HEK293 (cell line): Measurements from ENCODE around the gene RPL27.

Experiments
- CTCF ChIA-PET: fragments of 350-600 bp; formaldehyde crosslinking; extraction: SDS; loops from one replicate; lab custom pipeline; 2021; ENCODE audit warnings: antibody characterized with exemption; lab: Yijun Ruan, JAX
- POLR2A ChIA-PET: fragments of 300-600 bp; formaldehyde crosslinking; extraction: SDS; loops from one replicate; lab custom pipeline; 2020; ENCODE audit warnings: antibody characterized with exemption, inconsistent platforms; lab: Yijun Ruan, JAX
- H3K27ac ChIP-seq: fragments of 200-500 bp; sonication (Bioruptor generic); 2 replicates; pipeline ENCODE4 v1.5.1; 2014; ENCODE audit warnings: low read depth, low read length, control low read depth, inconsistent platforms; ENCODE audit errors: extremely low read depth
- H3K36me3 ChIP-seq, 2 experiments: fragments of 200-500 bp in 1 of 2; sonication (Bioruptor generic) in 1 of 2; 1 replicate in 1 of 2; 2 replicates in 1 of 2; pipeline ENCODE4 v1.5.1; 2014 to 2017; ENCODE audit warnings: inconsistent platforms in 2 of 2, low read length in 2 of 2; ENCODE audit not compliant: control insufficient read depth in 2 of 2, insufficient read depth in 1 of 2
- H3K4me1 ChIP-seq: fragments of 200-500 bp; sonication (Bioruptor generic); 2 replicates; pipeline ENCODE4 v1.5.1; 2014; ENCODE audit warnings: mild to moderate bottlenecking, low read length, inconsistent platforms; ENCODE audit not compliant: control insufficient read depth, insufficient read depth
- H3K4me3 ChIP-seq: 2 replicates; pipeline ENCODE4 v1.5.1; 2011; ENCODE audit warnings: low read depth, mild to moderate bottlenecking, control low read depth, low read length, moderate library complexity
- H3K9me3 ChIP-seq: fragments of 200-500 bp; sonication (Bioruptor generic); 2 replicates; pipeline ENCODE4 v1.5.1; 2014; ENCODE audit warnings: low read depth, low read length, inconsistent platforms; ENCODE audit not compliant: control insufficient read depth, insufficient read depth
- EGR2 ChIP-seq: fragments of 450-650 bp; formaldehyde crosslinking; IDR thresholded peaks from 2 replicates; pipeline ENCODE4 v1.5.1; 2016; ENCODE audit warnings: low read depth, missing biosample characterization, missing genetic modification characterization
- GLI4 ChIP-seq: fragments of 450-650 bp; formaldehyde crosslinking; IDR thresholded peaks from 2 replicates; pipeline ENCODE4 v1.5.1; 2016; ENCODE audit warnings: missing biosample characterization, missing genetic modification characterization
- GLIS1 ChIP-seq: fragments of 450-650 bp; formaldehyde crosslinking; IDR thresholded peaks from 2 replicates; pipeline ENCODE4 v1.5.1; 2016; ENCODE audit warnings: missing biosample characterization, missing genetic modification characterization
- KLF7 ChIP-seq: fragments of 450-650 bp; formaldehyde crosslinking; IDR thresholded peaks from 2 replicates; pipeline ENCODE4 v1.5.1; 2016; ENCODE audit warnings: missing biosample characterization, missing genetic modification characterization, borderline replicate concordance
- PBX3 ChIP-seq: sonication (generic); formaldehyde crosslinking; IDR thresholded peaks from 2 replicates; pipeline ENCODE4 v1.8.1; 2022; ENCODE audit warnings: mild to moderate bottlenecking, moderate library complexity, missing genetic modification reagents
- SCRT2 ChIP-seq: fragments of 450-650 bp; formaldehyde crosslinking; IDR thresholded peaks from 2 replicates; pipeline ENCODE4 v1.5.1; 2016; ENCODE audit warnings: missing biosample characterization, missing genetic modification characterization
- SETDB1 ChIP-seq: IDR thresholded peaks from one replicate; pipeline ENCODE4 v1.6.1; 2017; ENCODE audit warnings: mild to moderate bottlenecking, low read length, moderate library complexity, mixed read lengths; ENCODE audit not compliant: insufficient read length
- TSHZ1 ChIP-seq: fragments of 450-650 bp; formaldehyde crosslinking; IDR thresholded peaks from 2 replicates; pipeline ENCODE4 v1.5.1; 2016; ENCODE audit warnings: missing biosample characterization, missing genetic modification characterization, borderline replicate concordance
- YY1 ChIP-seq: fragments of 450-650 bp; formaldehyde crosslinking; IDR thresholded peaks from 2 replicates; pipeline ENCODE4 v1.5.1; 2018; ENCODE audit warnings: missing biosample characterization, missing genetic modification characterization
- ZNF121 ChIP-seq: fragments of 450-650 bp; formaldehyde crosslinking; IDR thresholded peaks from 2 replicates; pipeline ENCODE4 v1.5.1; 2016; ENCODE audit warnings: missing biosample characterization, missing genetic modification characterization
- ZNF19 ChIP-seq: fragments of 450-650 bp; formaldehyde crosslinking; IDR thresholded peaks from 2 replicates; pipeline ENCODE4; 2016; ENCODE audit warnings: missing biosample characterization, missing genetic modification characterization, low read depth
- ZNF239 ChIP-seq: fragments of 450-650 bp; formaldehyde crosslinking; IDR thresholded peaks from 2 replicates; pipeline ENCODE4 v1.5.1; 2016; ENCODE audit warnings: missing biosample characterization, missing genetic modification characterization
- ZNF280D ChIP-seq: fragments of 450-650 bp; formaldehyde crosslinking; IDR thresholded peaks from 2 replicates; pipeline ENCODE4 v1.5.1; 2016; ENCODE audit warnings: missing biosample characterization, missing genetic modification characterization
- ZNF391 ChIP-seq: fragments of 450-650 bp; formaldehyde crosslinking; IDR thresholded peaks from 2 replicates; pipeline ENCODE4 v1.5.1; 2016; ENCODE audit warnings: low read depth, missing biosample characterization, missing genetic modification characterization, borderline replicate concordance
- ZNF449 ChIP-seq: fragments of 450-650 bp; formaldehyde crosslinking; IDR thresholded peaks from 2 replicates; pipeline ENCODE4 v1.5.1; 2017; ENCODE audit warnings: missing biosample characterization, mild to moderate bottlenecking, missing genetic modification characterization, moderate library complexity
- ZNF513 ChIP-seq: fragments of 450-650 bp; IDR thresholded peaks from 2 replicates; pipeline ENCODE4 v1.5.1; 2018; ENCODE audit warnings: missing biosample characterization, missing genetic modification characterization
- ZNF521 ChIP-seq: fragments of 450-650 bp; formaldehyde crosslinking; IDR thresholded peaks from 2 replicates; pipeline ENCODE4 v1.5.1; 2017; ENCODE audit warnings: missing biosample characterization, mild to moderate bottlenecking, missing genetic modification characterization
- ZNF561 ChIP-seq: fragments of 450-650 bp; IDR thresholded peaks from 2 replicates; pipeline ENCODE4 v1.5.1; 2018; ENCODE audit warnings: missing biosample characterization, missing genetic modification characterization, borderline replicate concordance
- ZNF639 ChIP-seq: fragments of 450-650 bp; formaldehyde crosslinking; IDR thresholded peaks from 2 replicates; pipeline ENCODE4 v1.5.1; 2016; ENCODE audit warnings: missing biosample characterization, missing genetic modification characterization
- ZNF660 ChIP-seq: fragments of 450-650 bp; IDR thresholded peaks from 2 replicates; pipeline ENCODE4 v1.5.1; 2018; ENCODE audit warnings: missing biosample characterization, mild to moderate bottlenecking, missing genetic modification characterization
- ZNF664 ChIP-seq: fragments of 450-650 bp; formaldehyde crosslinking; IDR thresholded peaks from 2 replicates; pipeline ENCODE4 v1.5.1; 2016; ENCODE audit warnings: missing biosample characterization, missing genetic modification characterization
- ZNF785 ChIP-seq: fragments of 450-650 bp; formaldehyde crosslinking; IDR thresholded peaks from 2 replicates; pipeline ENCODE4 v1.5.1; 2016; ENCODE audit warnings: missing biosample characterization, missing genetic modification characterization
- ZSCAN23 ChIP-seq: fragments of 450-650 bp; formaldehyde crosslinking; IDR thresholded peaks from 2 replicates; pipeline ENCODE4 v1.5.1; 2016; ENCODE audit warnings: missing biosample characterization, missing genetic modification characterization

RPL27 gene

GRCh38 chr17:42980274-42980765 lies 17.9 kb upstream of the RPL27 start, which contains the start of gene RUNDC1:
Gene RUNDC1, plus strand, starts transcription at chr17:42980565. Its CDS starts 12 bp downstream, at chr17:42980577.
- Histone ChIP-seq H3K4me3 (peak within 1 kb of the TSS; percentile 85), H3K27ac (peak within 1 kb of the TSS; percentile 78), H3K36me3 (peaks cover 6 to 10% of the 10 kb centered on the region in 2 experiments; a peak in 2 of 3 replicates), H3K4me1 (peaks cover 10% of the 10 kb centered on the region), H3K9me3 (no peaks in the 10 kb centered on the region)
- ChIA-PET POLR2A (interaction anchor here (2.2 to 4.2 kb wide), 2 partner anchors 15 to 18 kb away, joined by 7 to 26 read pairs; partner anchors contain the start of gene RPL27), CTCF (interaction anchor here (0.6 to 1.4 kb wide), 4 partner anchors 15 to 20 kb away, joined by 3 to 6 read pairs (median 3); partner anchors contain the start of gene RPL27)
- TF ChIP-seq GLI4 (tag by site-specific recombination), result no peak
- TF ChIP-seq ZNF521, result no peak
- TF ChIP-seq ZSCAN23, result no peak
- peak; percentile 87 for TF ChIP-seq ZNF513 (tag by site-specific recombination)
- no peak for TF ChIP-seq SETDB1
- no peak for TF ChIP-seq ZNF639
- no peak for TF ChIP-seq ZNF239 (tag by site-specific recombination)
- peak; percentile 89 for TF ChIP-seq YY1 (tag by site-specific recombination)
- TF ChIP-seq KLF7 (tag by site-specific recombination), result peak; percentile 28; the same call in 1 of the 2 replicates
- no peak for TF ChIP-seq ZNF785 (tag by site-specific recombination)
- no peak for TF ChIP-seq PBX3 (CRISPR knock-in tag)
- no peak for TF ChIP-seq ZNF391 (tag by site-specific recombination)
- TF ChIP-seq ZNF19 (tag by site-specific recombination), result no peak
- no peak for TF ChIP-seq ZNF121 (tag by site-specific recombination)
- TF ChIP-seq TSHZ1, result no peak
- peak; percentile 82 for TF ChIP-seq GLIS1
- TF ChIP-seq EGR2, result no peak
- 0 out of 2 replicates have a peak, but pooled peaks have one; percentile 11 for TF ChIP-seq ZNF561 (tag by site-specific recombination)
- no peak for TF ChIP-seq ZNF449 (tag by site-specific recombination)
- TF ChIP-seq ZNF660, result 0 out of 2 replicates have a peak, but pooled peaks have one; percentile 69
- 0 out of 2 replicates have a peak, but pooled peaks have one; percentile 17 for TF ChIP-seq SCRT2 (tag by site-specific recombination)
- TF ChIP-seq ZNF664 (tag by site-specific recombination), result peak; percentile 93; the same call in 1 of the 2 replicates
- no peak for TF ChIP-seq ZNF280D (tag by site-specific recombination)
